ENCODE data around the gene SPESP1.

Gene SPESP1

GRCh38 chr15:68986322-68986721, 56.0 kb downstream of the SPESP1 start:
- no peak for DNase-seq (ENCODE audit: low read depth)
- TF ChIP-seq CTCF (IDR thresholded peaks at IDR 0.05; ENCODE audit: low read depth, low read length, missing control alignments), result no peak
- H3K4me3 ChIP-seq (ENCODE audit: low read depth, low read length), result no peak overlapping the region
- in situ Hi-C loops (cut with HindIII; ENCODE audit: low sequenced_read_pairs), result no loop called here

- TF ChIP-seq CTCF (IDR thresholded peaks at IDR 0.05; ENCODE audit: low read depth, low read length, missing control alignments), result no peak
- DNase-seq (ENCODE audit: low read depth), result no peak
- H3K4me3 ChIP-seq (ENCODE audit: low read depth, low read length), result no peak overlapping the region
- in situ Hi-C loops (cut with HindIII; ENCODE audit: low sequenced_read_pairs), result no loop called here
These were observed 56.8 kb downstream of the SPESP1 start for GRCh38 chr15:68987120-68987519.

GRCh38 chr15:68987676-68988075, 57.4 kb downstream of the SPESP1 start:
- TF ChIP-seq CTCF (IDR thresholded peaks at IDR 0.05; ENCODE audit: low read depth, low read length, missing control alignments), result no peak
- in situ Hi-C loops (cut with HindIII; ENCODE audit: low sequenced_read_pairs), result no loop called here
- no peak for DNase-seq (ENCODE audit: low read depth)
- H3K4me3 ChIP-seq (ENCODE audit: low read depth, low read length), result no peak overlapping the region

GRCh38 chr15:68989541-68990230, 59.4 kb downstream of the SPESP1 start:
- H3K4me3 ChIP-seq (ENCODE audit: low read depth, low read length), result no peak overlapping the region
- no peak for TF ChIP-seq CTCF (IDR thresholded peaks at IDR 0.05; ENCODE audit: low read depth, low read length, missing control alignments)
- DNase-seq (ENCODE audit: low read depth), result no peak
- in situ Hi-C loops (cut with HindIII; ENCODE audit: low sequenced_read_pairs), result no loop called here

GRCh38 chr15:68990231-68990991, 60.1 kb downstream of the SPESP1 start:
- in situ Hi-C loops (cut with HindIII; ENCODE audit: low sequenced_read_pairs), result no loop called here
- no peak overlapping the region for H3K4me3 ChIP-seq (ENCODE audit: low read depth, low read length)
- no peak for DNase-seq (ENCODE audit: low read depth)
- no peak for TF ChIP-seq CTCF (IDR thresholded peaks at IDR 0.05; ENCODE audit: low read depth, low read length, missing control alignments)

GRCh38 chr15:68990992-68991500, 60.7 kb downstream of the SPESP1 start:
- in situ Hi-C loops (cut with HindIII; ENCODE audit: low sequenced_read_pairs), result no loop called here
- no peak for DNase-seq (ENCODE audit: low read depth)
- no peak overlapping the region for H3K4me3 ChIP-seq (ENCODE audit: low read depth, low read length)
- no peak for TF ChIP-seq CTCF (IDR thresholded peaks at IDR 0.05; ENCODE audit: low read depth, low read length, missing control alignments)
